Keratinocyte (primary cell): ENCODE measurements around the gene OS9. TPM values are rescaled to one million over a fixed set of nuclear protein-coding genes. Genes with fewer than 3 reads are reported as not detected.

Experiments used
- DNase-seq: peaks from one replicate; pipeline ENCODE4 v3.0.0-alpha.2; 2011; ENCODE audit warnings: low read depth, missing footprints, low spot score
- FAIRE-seq: peaks from 2 replicates; lab custom pipeline; 2011; peaks lifted over from hg19 to GRCh38; lab: Jason Lieb, UNC
- H2AFZ ChIP-seq: 2 replicates; pipeline ENCODE4 v1.6.0; 2012; ENCODE audit warnings: low read length, control low read depth, inconsistent platforms; ENCODE audit not compliant: control insufficient read depth
- H3K27ac ChIP-seq: 2 replicates; pipeline ENCODE4 v1.5.1; 2011; ENCODE audit warnings: low read length; ENCODE audit not compliant: control insufficient read depth, insufficient read depth
- H3K27me3 ChIP-seq: 3 replicates; pipeline ENCODE4 v1.6.0; 2011; ENCODE audit warnings: low read length; ENCODE audit not compliant: control insufficient read depth, insufficient read depth; ENCODE audit errors: extremely low read depth
- H3K36me3 ChIP-seq, 2 experiments: 2 replicates in 1 of 2; 3 replicates in 1 of 2; pipeline ENCODE4 v1.5.1; 2011; ENCODE audit warnings: low read length in 2 of 2, mild to moderate bottlenecking in 1 of 2; ENCODE audit not compliant: control insufficient read depth in 2 of 2, insufficient read depth in 2 of 2; ENCODE audit errors: extremely low read depth in 1 of 2
- H3K4me1 ChIP-seq: 3 replicates; pipeline ENCODE4 v1.5.1; 2011; ENCODE audit warnings: low read length; ENCODE audit not compliant: control insufficient read depth, insufficient read depth; ENCODE audit errors: extremely low read depth
- H3K4me2 ChIP-seq: 3 replicates; pipeline ENCODE4 v1.6.0; 2011; ENCODE audit warnings: low read depth, low read length; ENCODE audit not compliant: control insufficient read depth, insufficient read depth; ENCODE audit errors: extremely low read depth
- H3K4me3 ChIP-seq, 3 experiments: fragments of 200-600 bp in 1 of 3; sonication (generic) in 1 of 3; 2 replicates in 2 of 3; 3 replicates in 1 of 3; pipeline ENCODE4 v1.5.1; 2011 to 2016; ENCODE audit warnings: low read length in 3 of 3, mild to moderate bottlenecking in 3 of 3, control low read depth in 2 of 3, inconsistent platforms in 1 of 3, low read depth in 1 of 3, mixed read lengths in 1 of 3, mixed run types in 1 of 3, moderate library complexity in 1 of 3; ENCODE audit not compliant: control insufficient read depth in 2 of 3, insufficient read depth in 2 of 3; ENCODE audit errors: extremely low read depth in 1 of 3
- H3K79me2 ChIP-seq: 2 replicates; pipeline ENCODE4 v1.6.0; 2012; ENCODE audit warnings: low read length; ENCODE audit not compliant: control insufficient read depth, insufficient read depth
- H3K9ac ChIP-seq: 3 replicates; pipeline ENCODE4 v1.6.0; 2011; ENCODE audit warnings: low read length; ENCODE audit not compliant: control insufficient read depth, insufficient read depth; ENCODE audit errors: extremely low read depth
- H3K9me1 ChIP-seq: 3 replicates; pipeline ENCODE4 v1.6.0; 2011; ENCODE audit warnings: low read length; ENCODE audit not compliant: control insufficient read depth, insufficient read depth; ENCODE audit errors: extremely low read depth
- H3K9me3 ChIP-seq: 2 replicates; pipeline ENCODE4 v1.5.1; 2012; ENCODE audit warnings: low read depth, low read length; ENCODE audit not compliant: control insufficient read depth
- H4K20me1 ChIP-seq: 3 replicates; pipeline ENCODE4 v1.6.0; 2011; ENCODE audit warnings: low read length; ENCODE audit not compliant: control insufficient read depth, insufficient read depth; ENCODE audit errors: extremely low read depth
- EZH2 ChIP-seq: IDR thresholded peaks from one replicate; pipeline ENCODE4 v1.6.1; 2012; ENCODE audit warnings: inconsistent platforms, mild to moderate bottlenecking, low read length, moderate library complexity
- dilution Hi-C: fragments of 300-500 bp; cut with MboI; formaldehyde crosslinking; loops from one replicate; pipeline ENCODE4 v1.7.0; 2020; ENCODE audit warnings: low sequenced_read_pairs; ENCODE audit not compliant: extremely low pct_ligation_motif_present
- polyA plus RNA-seq, 5 experiments: library from polyadenylated mRNA; depleted of rRNA in 3 of 5; stranded (reverse) in 3 of 5; stranded (forward) in 1 of 5; unstranded in 1 of 5; fragments of >200 nt; gene quantifications; 1 replicate in 1 of 5; 2 replicates in 3 of 5; 3 replicates in 1 of 5; pipeline versions ENCODE4 v1.2.1 to v1.2.3, GENCODE V29; 2011 to 2012; ENCODE audit warnings: missing spikeins in 2 of 5, low read depth in 1 of 5, low replicate concordance in 1 of 5
- TF ChIP-seq, protein P1 (sequence below), 3 experiments: IDR thresholded peaks in 1 of 3; conservative IDR thresholded peaks in 1 of 3; optimal IDR thresholded peaks in 1 of 3; 2 replicates in 2 of 3; 3 replicates in 1 of 3; pipeline versions ENCODE3 to v1.5.1; 2011; ENCODE audit warnings: low read length in 3 of 3, mild to moderate bottlenecking in 3 of 3, moderate library complexity in 2 of 3, control low read depth in 1 of 3, inconsistent platforms in 1 of 3; ENCODE audit not compliant: insufficient read depth in 2 of 3; ENCODE audit errors: extremely low read depth in 1 of 3

The OS9 gene
- polyA plus RNA-seq, 1 donor (not counting 4 experiments of a cell fraction or from before 2014, with no cell fraction given) = 82.2 TPM

DNA sequence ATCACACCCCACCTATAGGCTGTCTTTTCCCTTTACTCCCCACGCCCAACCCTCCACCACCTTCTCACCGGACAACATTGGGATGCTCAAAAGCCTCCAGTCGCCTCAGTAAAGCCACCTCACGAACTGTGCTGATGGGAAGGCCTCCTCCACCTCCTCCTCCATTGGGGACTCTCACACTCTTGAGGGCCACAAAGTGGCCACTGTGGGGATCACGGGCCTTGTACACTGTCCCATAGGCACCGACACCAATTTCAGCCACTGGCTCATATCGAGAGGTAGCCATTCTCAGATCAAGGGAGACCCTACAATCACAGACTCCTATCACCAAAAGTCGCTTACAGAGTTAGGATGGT is 57.5 kb downstream of the OS9 start:
- peaks cover 19% of the 10 kb centered on the region for H3K79me2 ChIP-seq
- TF ChIP-seq EZH2 = no peak
- TF ChIP-seq, protein P1, sequence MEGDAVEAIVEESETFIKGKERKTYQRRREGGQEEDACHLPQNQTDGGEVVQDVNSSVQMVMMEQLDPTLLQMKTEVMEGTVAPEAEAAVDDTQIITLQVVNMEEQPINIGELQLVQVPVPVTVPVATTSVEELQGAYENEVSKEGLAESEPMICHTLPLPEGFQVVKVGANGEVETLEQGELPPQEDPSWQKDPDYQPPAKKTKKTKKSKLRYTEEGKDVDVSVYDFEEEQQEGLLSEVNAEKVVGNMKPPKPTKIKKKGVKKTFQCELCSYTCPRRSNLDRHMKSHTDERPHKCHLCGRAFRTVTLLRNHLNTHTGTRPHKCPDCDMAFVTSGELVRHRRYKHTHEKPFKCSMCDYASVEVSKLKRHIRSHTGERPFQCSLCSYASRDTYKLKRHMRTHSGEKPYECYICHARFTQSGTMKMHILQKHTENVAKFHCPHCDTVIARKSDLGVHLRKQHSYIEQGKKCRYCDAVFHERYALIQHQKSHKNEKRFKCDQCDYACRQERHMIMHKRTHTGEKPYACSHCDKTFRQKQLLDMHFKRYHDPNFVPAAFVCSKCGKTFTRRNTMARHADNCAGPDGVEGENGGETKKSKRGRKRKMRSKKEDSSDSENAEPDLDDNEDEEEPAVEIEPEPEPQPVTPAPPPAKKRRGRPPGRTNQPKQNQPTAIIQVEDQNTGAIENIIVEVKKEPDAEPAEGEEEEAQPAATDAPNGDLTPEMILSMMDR (optimal IDR thresholded peaks at IDR 0.05 in 1 of 3, IDR thresholded peaks at IDR 0.05 in 1 of 3, conservative IDR thresholded peaks at IDR 0.05 in 1 of 3; ENCODE audit: extremely low read depth in 1 of 3, insufficient read depth in 2 of 3, low read length in 3 of 3) = no peak
- DNase-seq (no peak), FAIRE-seq (no peak)
- H3K4me3 ChIP-seq = peak overlapping the region; percentile 61 to 90 (median 89)
- no peaks in the 10 kb centered on the region for H4K20me1 ChIP-seq
- H3K9me3 ChIP-seq = no peaks in the 10 kb centered on the region
- dilution Hi-C loops = no loop called here
- H2AFZ ChIP-seq = no peak overlapping the region
- peaks cover 35% of the 10 kb centered on the region for H3K4me1 ChIP-seq
- no peaks in the 10 kb centered on the region for H3K9me1 ChIP-seq
- no peaks in the 10 kb centered on the region for H3K27me3 ChIP-seq
- peak overlapping the region; percentile 94 for H3K9ac ChIP-seq
- H3K27ac ChIP-seq = peak overlapping the region; percentile 90
- peak overlapping the region; percentile 99 for H3K4me2 ChIP-seq
- H3K36me3 ChIP-seq = peaks cover 11 to 26% of the 10 kb centered on the region in 2 experiments

DNA sequence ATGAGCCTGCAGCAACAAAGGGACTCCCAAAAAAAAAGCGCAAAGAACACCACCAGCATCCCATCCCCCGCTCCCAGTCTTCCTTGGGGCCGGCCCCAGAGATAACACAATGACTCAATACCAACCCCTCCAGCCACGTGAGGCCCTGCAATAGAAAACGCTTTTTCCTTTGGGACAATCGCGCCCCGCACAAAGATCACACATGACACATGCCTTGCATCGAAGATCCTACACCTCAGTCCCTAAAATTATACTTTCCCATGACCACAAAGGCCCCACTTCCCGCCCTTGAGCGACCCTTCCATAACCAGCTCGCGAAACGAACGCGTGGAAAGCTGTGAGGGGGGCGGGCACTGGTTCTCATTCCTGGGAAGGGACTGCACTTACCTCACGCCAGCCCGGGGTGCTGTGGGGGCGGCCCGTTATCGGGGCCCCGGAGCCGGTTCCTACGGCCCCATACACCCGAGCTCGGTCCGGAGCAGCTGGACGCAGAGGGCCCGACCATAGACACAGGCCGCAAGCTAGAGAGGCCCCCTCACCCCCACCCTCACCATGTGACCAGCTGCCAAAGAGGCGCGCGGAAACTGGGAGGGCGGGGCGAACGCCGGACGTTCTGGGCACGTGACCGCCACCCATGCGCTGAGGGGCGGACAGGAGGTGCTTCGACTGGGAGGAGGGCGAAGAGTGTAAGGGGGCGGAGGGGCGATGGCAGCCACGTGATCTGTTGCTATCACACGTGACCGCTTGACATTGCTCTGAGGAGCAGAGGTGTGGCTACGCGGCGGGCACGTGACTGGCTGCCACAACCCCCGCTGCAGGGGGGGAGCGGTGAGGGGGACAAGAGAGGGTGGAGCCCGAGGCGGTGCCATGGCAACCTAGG is 58.1 kb downstream of the OS9 start, which contains the start of gene CDK4:
Gene CDK4 (minus strand): TSS at position 523 of the 880 bp plus-strand sequence. CDS start 593 bp downstream, outside the sequence.
- Histone ChIP-seq H3K4me3 (peak within 1 kb of the TSS; percentile 61 to 90 (median 89)), H3K36me3 (peaks cover 10 to 26% of the 10 kb centered on the region in 2 experiments), H4K20me1 (no peaks in the 10 kb centered on the region), H3K27me3 (no peaks in the 10 kb centered on the region), H3K9me3 (no peaks in the 10 kb centered on the region), H3K27ac (peak within 1 kb of the TSS; percentile 90), H2AFZ (peak within 1 kb of the TSS; percentile 82), H3K4me2 (peak within 1 kb of the TSS; percentile 99), H3K79me2 (peaks cover 19% of the 10 kb centered on the region), H3K9ac (peak within 1 kb of the TSS; percentile 94), H3K9me1 (no peaks in the 10 kb centered on the region), H3K4me1 (peaks cover 39% of the 10 kb centered on the region)
- DNase-seq = peak; percentile 97
- TF ChIP-seq, protein P1 (optimal IDR thresholded peaks at IDR 0.05 in 1 of 3, IDR thresholded peaks at IDR 0.05 in 1 of 3, conservative IDR thresholded peaks at IDR 0.05 in 1 of 3; ENCODE audit: extremely low read depth in 1 of 3, insufficient read depth in 2 of 3, low read length in 3 of 3) = no peak
- TF ChIP-seq EZH2 = no peak
- FAIRE-seq = peak; percentile 74
- dilution Hi-C loops = no loop called here
